Suprapubic skin (tissue), 4 donors: ENCODE results near the gene LGI4.

Experiments
- CTCF ChIP-seq, 2 donors: fragments of 200-600 bp in 1 of 2; fragments of 450-650 bp in 1 of 2; sonication (generic) in 1 of 2; IDR thresholded peaks; one replicate each; pipeline ENCODE4 v1.5.1; 2016 to 2019; ENCODE audit warnings: antibody characterized with exemption in 2 of 2, mild to moderate bottlenecking in 1 of 2, moderate library complexity in 1 of 2
- EP300 ChIP-seq: sonication (generic); formaldehyde crosslinking; IDR thresholded peaks from one replicate; pipeline ENCODE4 v1.6.1; 2017; ENCODE audit warnings: antibody characterized with exemption
- POLR2AphosphoS5 ChIP-seq, 3 donors: sonication (generic); formaldehyde crosslinking; IDR thresholded peaks; one replicate each; pipeline ENCODE4 v1.6.1; 2017; ENCODE audit warnings: antibody characterized with exemption in 3 of 3

GRCh38 chr19:35165200-35166058, 30.6 kb upstream of the LGI4 start:
- no peak for TF ChIP-seq CTCF (IDR thresholded peaks at IDR 0.05)
- TF ChIP-seq POLR2AphosphoS5 (IDR thresholded peaks at IDR 0.05): no peak
- TF ChIP-seq EP300: no peak
